Iris pigment epithelial cell (primary cell): ENCODE results near the gene MLLT1.
A peak's percentile ranks its signal among the peaks of the same experiment; 100 is the strongest.

Experiments
- DNase-seq: peaks from one replicate; pipeline ENCODE4 v3.0.0-alpha.2; 2011; ENCODE audit warnings: low read depth

MLLT1 gene

DNA sequence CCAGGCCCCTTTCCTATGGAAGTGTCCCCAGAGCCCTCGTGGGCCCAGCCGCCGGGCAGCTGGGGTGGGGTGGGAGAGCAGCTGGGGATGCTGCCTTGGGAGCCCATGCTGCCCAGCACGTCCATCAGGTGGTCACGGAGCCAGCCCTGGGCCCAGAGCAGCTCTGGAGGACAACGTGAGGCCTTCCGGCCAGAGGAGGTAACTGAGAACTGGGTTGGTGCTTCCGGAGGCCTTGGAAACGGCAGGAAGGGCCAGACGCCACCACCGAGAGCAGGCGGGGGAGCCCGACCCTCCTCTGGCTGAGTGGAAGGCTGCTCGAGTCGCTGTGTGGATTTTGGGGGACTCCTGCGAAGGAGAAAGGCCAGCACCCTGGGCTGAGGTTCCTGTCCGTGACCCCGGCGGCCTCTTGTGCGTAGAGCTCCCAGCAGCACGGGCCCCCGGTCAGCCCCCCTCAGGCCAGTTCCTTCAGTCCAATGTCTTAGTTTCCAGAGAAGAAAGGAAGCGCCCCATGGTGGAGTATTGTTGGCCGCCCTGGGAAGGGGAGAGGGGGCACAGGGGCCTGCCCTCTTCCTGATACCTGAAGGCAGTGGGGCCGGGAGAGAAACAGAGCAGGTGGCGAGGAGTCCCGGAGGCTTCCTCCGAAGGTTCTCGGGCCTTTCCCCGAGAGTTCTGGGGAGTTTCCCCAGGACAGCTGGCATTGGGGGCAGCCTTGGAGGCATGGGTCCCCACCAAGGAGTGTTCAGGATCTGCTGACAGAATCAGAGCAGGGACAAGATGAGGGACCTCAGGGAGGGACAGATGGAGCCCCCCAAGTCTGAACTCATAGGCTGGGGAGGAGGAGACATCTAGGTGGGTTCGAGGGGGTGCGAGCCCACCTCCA, 68.8 kb downstream of the MLLT1 start:
- no peak for DNase-seq

DNA sequence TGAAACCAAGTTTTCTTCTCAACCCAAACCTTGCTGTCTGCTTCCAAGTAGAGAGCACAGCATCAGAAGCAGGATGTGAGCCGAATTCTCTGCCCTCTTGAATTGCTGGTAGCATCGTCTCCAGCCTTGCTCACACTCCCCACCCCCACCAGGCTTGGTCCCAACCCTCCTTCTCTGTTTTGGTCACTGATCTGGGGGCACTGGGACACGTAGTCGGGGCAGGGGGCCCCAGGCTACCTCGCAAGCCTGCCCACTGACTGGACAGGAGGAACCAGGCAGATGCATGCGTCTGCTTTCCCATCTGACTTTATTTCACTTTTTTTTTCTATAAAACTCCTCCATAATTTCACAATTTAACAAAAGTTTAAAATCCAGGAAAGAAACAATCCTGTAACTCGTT, 69.7 kb downstream of the MLLT1 start:
- no peak for DNase-seq

DNA sequence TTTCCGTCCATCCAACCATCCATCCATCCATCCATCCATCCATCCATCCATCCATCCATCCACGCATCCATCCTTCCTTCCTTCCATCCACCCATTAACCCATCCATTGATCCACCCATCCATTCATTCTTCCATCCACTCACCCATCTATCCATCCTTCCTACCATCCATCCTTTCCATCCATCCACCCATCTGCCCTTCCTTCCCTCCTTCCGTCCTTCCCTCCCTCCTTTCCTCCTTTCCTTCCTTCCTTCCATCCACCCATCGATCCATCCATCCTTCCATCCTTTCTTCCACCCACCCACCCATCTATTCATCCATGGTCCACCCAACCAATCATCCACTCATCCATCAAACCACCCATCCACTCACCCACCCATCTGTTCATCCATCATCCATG, 70.1 kb downstream of the MLLT1 start:
- DNase-seq, result no peak

DNA sequence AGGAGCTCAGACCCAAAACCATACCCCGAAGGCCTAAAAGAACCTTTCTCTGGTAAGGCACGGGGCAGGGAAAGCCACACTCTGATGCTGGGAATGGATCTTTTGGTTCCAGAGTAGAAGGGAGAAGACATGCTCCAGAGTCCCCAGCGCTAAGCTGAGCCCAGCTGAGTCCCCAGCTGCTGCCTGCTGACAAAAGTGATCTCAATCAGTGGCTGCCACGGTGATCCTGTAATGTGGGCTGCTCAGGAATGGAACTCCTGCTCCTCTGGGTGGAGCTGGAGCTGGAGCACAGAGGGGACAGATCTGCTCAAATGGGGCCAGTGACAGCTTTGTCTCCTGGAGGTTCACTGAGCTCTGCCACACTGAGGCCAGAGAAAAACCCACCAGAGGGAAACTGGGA, 70.5 kb downstream of the MLLT1 start:
- DNase-seq, result no peak

DNA sequence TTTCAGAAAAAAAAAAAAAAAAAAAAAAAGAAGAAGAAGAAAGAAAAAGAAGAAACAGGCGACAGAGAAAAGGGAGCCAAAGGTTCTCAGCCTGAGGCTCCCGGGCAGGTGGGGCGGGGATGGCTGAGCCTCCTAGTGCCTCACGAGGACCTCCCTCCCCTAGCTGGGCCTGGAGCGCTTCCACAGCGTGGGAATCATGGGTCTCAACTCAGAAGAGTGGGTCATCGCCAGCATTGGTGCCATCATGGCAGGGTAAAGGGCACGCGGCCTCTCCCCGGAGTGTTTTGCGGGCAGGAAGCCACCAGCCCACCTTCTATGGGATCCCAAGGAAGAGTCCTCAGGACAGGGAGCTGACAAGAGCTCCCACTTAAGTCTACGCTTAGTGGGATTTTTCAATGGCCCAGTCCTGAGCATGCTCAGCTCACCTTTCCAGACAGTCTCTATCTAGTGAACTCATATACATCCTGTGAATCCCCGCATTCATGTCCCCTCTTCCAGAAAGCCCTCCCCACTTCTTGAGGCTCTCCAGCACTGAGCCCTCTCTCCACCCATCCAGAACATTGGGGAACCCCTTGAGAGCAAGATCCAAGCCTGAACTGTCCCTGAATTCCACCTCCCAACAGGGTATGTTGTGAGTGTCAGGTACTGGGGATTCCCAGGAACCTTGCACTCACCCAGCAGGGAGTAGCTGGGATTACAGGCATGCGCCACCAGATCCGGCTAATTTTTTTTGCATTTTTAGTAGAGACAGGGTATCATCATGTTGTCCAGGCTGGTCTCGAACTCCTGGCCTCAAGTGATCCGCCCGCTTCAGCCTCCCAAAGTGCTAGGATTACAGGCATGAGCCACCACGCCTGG, 74.7 kb downstream of the MLLT1 start:
- no peak for DNase-seq

DNA sequence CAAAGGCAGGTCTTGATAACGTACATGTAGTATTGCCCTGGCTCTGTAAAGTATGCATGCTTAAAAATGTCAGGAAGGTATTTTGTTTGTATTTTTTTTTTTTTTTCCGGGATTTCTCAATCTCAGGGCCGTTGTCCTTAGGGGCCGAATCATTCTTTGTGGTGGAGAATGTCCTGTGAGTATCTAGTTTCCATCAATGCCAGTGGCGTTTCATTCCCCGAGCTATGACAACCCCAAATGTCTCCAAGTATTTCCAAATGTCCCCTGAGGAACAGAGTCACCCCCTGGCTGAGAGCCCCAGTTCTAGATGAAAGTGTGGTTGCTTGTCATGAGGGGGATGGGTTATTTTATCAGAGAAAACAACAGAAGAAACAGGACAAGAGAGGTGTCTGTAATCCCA, 75.6 kb downstream of the MLLT1 start:
- DNase-seq, result peak; percentile 34

DNA sequence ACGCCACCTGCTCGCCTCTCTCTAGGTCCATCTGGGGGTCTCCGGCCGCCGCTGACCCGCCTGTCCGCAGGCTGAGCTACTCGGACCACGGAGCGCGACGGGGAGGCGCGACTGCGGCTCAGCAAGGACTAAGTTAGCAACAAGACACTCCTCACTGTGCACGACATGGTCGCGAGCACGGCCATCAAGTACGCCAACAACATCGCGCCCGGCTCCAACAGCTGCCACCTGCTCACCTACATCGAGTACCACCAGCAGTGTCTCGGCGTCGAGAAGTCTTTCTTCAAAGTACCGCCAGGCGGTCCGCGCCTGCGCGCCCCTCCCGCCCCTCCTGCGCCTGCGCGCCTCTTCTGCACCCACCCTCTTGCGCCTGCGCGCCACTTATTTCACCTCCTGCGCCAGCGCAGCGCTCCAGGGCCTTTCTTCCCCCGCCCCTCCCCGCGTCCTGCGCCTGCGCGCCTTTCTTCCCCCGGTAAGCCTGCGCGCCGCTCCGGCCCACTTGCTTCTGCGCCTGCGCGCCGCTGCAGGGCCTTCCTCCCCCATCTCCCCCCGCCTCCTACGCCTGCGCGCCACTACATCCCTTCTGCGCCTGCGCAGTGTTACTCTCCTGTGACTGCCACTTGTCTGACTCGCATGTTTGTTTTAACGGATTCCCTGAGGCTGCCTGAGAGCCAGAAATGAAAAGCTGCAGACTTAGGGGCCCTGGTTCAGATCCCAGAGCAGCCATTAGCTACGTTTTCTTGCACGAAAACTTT, 80.4 kb downstream of the MLLT1 start:
- peak; percentile 96 for DNase-seq

DNA sequence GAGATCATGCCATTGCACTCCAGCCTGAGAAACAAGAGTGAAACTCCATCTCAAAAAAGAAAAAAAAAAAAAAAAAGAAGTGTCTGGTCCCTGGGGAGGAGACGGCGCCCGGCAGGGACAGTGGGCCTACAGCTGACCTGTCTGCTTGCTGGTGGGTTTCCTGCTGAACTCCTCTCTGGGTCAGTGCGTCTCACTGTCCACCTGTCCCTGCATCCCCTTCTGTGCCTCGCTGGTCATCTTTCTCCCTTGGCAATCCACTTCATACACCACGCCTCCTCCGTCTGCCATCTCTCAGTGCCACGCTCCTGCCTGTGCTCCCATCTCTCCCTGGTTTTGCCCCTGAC, 80.9 kb downstream of the MLLT1 start:
- no peak for DNase-seq

DNA sequence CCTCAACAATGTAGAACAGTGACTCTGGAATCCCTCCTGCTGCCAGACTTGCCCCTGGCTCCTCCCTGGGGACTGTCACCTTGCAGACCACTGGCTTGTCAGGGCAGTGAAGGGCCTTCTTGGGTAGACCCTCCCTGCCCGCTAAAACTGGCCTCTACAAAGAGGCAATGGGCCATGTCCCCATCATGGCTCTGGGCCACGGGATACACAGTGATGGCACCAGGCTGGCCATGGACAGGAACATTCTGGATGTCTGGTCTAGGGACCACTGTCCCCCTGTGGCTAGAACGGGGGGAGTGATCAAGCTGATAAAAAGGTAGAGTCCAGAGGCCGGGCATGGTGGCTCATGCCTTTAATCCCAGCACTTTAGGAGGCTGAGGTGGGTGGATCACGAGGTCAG, 83.4 kb downstream of the MLLT1 start:
- DNase-seq, result no peak

DNA sequence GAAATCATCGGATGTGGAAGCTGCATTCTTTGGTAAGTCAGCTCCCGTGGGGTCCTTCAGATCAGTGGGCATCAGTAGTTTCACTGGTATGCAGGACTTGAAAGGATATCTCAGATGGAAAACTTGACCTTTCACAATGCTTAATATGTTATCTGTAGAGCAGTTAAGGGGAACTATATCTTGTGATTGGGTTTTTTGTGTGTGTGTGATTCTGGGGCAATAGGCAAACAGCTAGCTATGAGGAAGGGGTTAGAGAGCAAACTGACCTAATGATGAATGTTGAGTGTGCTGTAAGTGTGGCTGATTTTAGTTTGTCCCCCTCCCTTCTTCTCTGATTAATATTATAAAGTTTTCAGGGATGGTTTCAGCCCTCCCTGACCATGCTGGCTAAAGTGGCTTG, 91.0 kb downstream of the MLLT1 start:
- DNase-seq, result no peak

DNA sequence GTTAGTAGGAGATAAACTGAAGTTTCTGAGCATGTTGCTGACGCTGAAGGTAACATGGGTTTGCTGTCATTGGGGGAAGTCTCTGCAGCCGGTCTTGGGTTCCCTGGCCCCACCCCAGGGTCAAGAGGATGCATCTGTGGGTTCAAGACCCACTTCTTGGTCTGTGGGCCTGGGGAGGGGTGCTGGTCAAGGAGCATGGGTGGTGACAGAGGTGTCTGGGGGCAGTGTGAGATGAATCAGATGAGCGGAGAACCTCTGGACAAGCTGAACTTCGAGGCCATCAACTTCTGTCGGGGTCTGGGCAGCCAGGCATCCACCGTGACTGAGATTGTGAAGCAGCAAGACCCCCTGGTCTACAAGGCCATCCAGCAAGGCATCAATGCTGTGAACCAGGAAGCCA, 92.4 kb downstream of the MLLT1 start:
- DNase-seq, result no peak

DNA sequence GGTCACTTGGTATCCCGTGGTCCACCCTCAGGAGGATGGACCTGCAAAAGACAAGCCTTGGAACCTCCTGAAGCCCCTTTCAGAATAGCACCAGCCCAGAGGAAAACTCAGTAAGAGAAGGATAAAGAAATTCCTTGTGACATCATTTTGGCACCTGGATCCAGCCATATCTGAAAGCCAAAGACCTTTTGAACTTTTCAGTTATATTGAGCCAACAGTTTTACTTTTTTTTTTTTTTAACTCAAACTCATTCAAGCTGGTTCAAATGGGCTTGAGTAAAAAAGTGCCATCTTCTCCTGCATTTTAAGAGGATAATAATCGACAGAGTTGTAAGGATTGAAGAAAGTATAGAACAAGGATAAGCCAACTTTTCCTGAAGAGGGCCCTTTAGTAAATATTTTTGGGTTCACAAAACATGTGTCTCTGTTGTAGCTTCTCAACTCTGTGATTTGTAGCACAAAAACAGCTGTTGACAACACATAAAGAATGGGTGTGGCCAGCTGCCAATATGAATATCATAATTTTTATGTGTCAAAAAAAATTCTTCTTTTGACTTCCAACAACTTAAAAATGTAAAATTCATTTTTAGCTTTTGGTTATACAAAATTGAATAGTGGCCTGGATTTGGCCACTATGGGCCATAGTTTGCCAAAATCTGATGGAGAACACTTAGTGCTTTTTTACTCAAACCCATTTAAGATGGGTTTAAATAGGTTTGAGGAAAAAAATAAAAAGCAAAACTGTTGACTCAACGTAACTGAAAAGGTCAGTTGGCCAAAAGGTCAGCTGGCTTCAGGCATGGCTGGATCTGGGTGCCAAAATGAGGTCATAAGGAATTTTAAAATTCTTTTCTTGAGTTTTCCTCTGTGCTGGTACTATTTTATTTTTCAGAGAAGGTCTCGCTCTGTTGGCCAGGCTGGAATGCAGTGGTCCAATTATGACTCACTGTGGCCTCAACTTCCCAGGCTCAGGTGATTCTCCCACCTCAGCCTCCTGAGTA, 93.6 kb downstream of the MLLT1 start:
- DNase-seq, result no peak

DNA sequence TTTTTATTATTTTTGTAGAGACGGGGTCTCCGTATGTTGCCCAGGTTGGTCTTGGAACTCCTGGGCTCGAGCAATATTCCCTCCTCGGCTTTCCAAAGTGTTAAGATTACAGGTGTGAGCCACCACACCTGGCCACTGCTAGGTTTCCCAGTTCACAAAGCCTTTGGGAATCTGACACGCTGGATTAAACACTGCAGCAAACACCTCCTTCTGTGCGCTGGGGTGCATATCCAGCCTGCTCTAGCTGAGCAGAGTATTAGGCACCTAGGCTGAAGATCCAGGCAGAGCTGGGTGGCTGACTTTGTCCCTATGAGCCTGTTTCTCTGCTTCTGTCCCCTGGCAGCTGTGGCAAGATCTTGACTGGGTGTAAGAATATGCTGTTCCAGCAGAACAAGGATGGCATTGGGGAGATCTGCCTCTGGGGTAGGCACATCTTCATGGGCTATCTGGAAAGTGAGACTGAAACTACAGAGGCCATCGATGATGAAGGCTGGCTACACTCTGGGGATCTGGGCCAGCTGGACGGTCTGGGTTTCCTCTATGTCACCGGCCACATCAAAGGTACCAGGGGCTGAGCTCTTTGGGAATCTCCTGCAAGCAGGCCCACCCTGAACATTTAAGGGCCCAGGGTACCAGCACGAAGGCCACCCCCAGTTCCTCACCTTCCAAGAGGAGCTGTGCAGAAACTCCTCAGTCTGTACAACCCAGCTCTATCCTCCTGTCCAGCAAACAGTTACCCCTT, 94.5 kb downstream of the MLLT1 start:
- no peak for DNase-seq

DNA sequence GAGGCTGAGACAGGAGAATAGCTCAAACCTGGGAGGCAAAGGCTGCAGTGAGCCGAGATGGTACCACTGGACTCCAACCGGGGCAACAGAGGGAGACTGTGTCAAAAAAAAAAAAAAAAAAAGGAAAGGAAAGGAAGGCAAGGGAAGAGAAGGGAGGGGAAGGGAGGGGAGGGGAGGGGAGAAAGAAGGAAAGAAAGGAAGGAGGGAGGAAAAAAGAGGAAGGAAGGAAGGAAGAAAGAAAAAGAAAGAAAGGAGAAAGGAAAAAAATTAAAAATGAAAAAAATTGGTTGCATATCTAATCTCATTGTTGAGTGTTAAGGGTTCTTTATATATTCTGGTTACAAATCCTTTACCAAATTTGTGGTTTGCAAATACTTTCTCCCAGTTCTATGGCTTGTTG, 98.7 kb downstream of the MLLT1 start:
- no peak for DNase-seq

DNA sequence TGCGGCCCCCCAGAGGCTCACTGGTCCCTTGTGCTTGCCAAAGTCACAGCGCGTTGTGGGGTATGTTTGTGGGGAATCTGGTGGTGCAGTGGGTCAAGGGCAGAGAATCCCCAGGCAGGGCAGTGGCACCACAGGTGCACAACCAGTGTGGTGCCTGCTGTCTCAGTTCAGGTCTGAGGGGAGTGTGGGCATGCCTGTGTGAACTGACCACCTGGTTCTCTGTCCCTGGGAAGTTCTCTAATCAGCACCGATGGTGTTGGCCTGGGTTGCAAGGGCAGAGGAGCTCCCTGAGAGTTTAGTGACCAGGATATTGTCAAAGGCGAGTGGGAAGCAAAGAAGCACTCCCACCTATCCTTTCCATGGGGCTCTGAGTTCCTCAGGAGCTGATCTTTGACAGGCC, 106.6 kb downstream of the MLLT1 start:
- no peak for DNase-seq

DNA sequence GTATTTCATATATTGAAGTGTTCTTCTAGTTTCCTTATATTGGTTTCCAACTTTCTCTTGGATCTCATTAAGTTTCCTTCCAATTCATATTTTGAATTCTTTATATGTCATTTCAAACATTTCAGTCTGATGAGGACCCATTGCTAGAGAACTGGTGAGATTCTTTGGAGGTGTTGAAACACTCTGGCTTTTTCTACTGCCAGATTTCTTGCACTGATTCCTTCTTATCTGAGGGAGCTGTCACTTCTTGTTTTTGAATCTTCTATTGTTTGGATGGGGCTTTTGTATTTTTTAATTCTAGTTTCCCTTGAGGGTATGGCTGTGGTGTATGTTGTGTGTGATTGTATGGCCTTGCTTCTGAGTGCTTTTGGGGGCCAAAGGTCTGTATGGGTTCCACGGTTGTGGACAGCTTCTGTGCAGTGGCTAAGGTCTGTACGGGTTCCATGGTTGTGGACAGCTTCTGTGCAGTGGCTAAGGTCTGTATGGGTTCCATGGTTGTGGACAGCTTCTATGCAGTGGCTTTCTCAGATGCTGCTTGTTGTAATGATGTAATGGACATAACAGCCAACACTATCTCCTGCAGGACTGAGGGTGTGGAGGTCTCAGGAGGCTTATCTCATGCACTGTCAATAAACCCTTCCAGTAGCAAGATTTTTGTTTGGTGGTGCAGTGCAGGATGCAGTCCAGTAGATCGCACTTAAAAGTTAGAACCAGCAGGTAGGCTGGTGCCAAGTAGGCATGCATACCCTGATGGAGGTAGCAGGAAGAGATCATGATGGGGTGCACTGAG, 107.5 kb downstream of the MLLT1 start:
- peak; percentile 7 for DNase-seq

DNA sequence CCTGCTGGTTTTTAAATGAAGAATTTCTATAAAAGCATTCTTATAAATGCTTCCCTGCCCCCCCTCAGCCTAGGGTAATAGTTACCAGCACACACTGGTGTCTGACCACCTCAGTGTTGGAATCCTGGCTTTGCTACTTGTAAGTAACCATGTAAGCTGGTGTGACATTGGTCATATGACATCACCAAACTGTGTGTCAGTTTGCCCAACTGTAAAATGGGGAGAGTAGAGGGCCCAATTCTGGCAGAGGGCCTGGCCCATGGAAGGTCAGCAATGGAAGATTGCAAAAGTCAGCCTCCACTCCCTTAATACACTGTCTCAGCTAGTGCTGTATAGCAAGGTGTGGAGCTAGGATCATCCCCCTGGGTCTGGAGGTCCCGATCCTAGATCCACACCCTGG, 112.7 kb downstream of the MLLT1 start:
- no peak for DNase-seq

DNA sequence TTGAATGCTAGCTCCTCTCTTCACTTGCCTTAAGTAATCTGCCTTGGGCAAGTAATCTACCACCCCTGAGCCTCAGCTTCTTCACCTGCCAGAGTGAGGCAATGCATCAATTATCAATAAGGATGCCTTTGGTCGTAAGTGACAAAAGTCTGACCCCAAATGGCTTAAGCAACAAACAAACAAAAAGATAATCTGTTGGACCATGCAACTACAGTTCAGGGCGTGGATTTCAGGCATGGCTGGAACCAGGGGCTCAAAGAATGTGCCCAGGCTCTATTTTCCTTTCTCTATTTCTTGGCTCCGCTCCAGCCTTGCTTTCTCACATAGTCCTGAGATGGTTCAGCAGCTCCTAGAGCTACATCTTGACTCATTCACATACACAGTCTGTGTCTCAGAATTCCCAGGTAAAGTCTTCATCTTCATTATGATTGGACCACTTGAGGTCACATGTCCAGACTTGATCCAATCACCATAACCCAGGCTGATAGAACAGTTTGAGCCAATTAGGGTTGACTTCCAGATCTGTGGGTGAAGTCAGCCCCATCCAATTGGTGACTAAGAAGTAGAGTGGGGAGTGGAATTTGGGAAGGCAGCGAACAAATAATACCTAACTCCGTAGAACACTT, 114.8 kb downstream of the MLLT1 start:
- peak; percentile 7 for DNase-seq

DNA sequence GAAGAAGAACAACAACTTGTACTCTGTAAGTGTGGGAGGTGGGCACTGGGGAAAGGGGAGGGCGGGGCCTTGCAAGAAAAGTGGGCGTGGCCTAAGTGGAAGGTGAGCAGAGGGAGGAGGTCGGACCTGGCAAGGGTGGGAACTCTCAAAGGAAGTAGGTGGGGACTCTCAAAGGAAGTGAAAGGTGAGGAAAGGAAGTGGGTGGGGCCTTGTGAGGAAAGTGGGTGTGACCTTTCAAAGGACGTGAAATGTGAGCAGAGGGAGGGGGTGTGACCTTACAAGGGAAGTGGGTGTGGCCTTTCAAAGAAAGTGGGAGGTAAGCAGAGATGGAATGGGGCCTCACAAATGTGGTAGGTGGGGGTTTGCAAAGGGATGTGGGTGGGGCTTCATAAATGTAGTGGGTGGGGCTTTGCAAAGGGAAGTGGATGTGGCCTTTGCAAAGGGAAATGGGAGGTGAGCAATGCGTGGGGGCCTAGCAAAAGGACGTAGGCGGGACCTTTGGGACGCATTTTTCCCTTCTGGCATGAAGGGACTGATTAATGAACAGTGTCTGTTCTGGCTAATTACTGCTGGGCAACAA, 118.4 kb downstream of the MLLT1 start:
- no peak for DNase-seq
